Suprapubic skin (tissue), 4 donors: ENCODE results near the gene HPX. TPM values are rescaled to one million over a fixed set of nuclear protein-coding genes. Genes with fewer than 3 reads are reported as not detected.

ENCODE experiments used
- DNase-seq, 2 donors: peaks; one replicate each; pipeline ENCODE4 v3.0.0-alpha.2; 2019; ENCODE audit warnings: low spot score in 2 of 2
- H3K27ac ChIP-seq: fragments of 200-600 bp; sonication (generic); one replicate; pipeline ENCODE4 v1.5.1; 2019
- H3K27me3 ChIP-seq: fragments of 200-600 bp; sonication (generic); one replicate; pipeline ENCODE4 v1.5.1; 2019
- H3K36me3 ChIP-seq: fragments of 200-600 bp; sonication (generic); one replicate; pipeline ENCODE4 v1.5.1; 2019
- H3K4me1 ChIP-seq: fragments of 200-600 bp; sonication (generic); one replicate; pipeline ENCODE4 v1.5.1; 2019
- H3K4me3 ChIP-seq: fragments of 200-600 bp; sonication (generic); one replicate; pipeline ENCODE4 v1.5.1; 2019; ENCODE audit warnings: mild to moderate bottlenecking
- H3K9me3 ChIP-seq: fragments of 200-600 bp; sonication (generic); one replicate; pipeline ENCODE4 v1.5.1; 2019
- EP300 ChIP-seq: sonication (generic); formaldehyde crosslinking; IDR thresholded peaks from one replicate; pipeline ENCODE4 v1.6.1; 2017; ENCODE audit warnings: antibody characterized with exemption
- POLR2A ChIP-seq, 2 donors: fragments of 450-650 bp; IDR thresholded peaks; one replicate each; pipeline ENCODE4 v1.6.1; 2017; ENCODE audit warnings: antibody characterized with exemption in 2 of 2, mild to moderate bottlenecking in 2 of 2, moderate library complexity in 2 of 2
- POLR2AphosphoS5 ChIP-seq, 3 donors: sonication (generic); formaldehyde crosslinking; IDR thresholded peaks; one replicate each; pipeline ENCODE4 v1.6.1; 2017; ENCODE audit warnings: antibody characterized with exemption in 3 of 3
- WGBS: methylation state at CpG from one replicate; pipeline ENCODE4 v1.1.5; 2018; 5-methylcytosine and 5-hydroxymethylcytosine counted together
- total RNA-seq, 4 donors: library from RNA; depleted of rRNA; stranded (reverse); fragments of >200 nt; gene quantifications; one replicate each; pipeline ENCODE4 v1.1.0, GENCODE V29; 2016
- TF ChIP-seq, protein P1 (sequence below), 2 donors: fragments of 200-600 bp in 1 of 2; fragments of 450-650 bp in 1 of 2; sonication (generic) in 1 of 2; IDR thresholded peaks; one replicate each; pipeline ENCODE4 v1.5.1; 2016 to 2019; ENCODE audit warnings: antibody characterized with exemption in 2 of 2, mild to moderate bottlenecking in 1 of 2, moderate library complexity in 1 of 2

Gene HPX
- total RNA-seq, 4 donors from 2014 or later = 0.47 to 15.5 (median 1.3) TPM

- Histone ChIP-seq H3K4me3 (no peak overlapping the region), H3K27me3 (no peaks in the 10 kb centered on the region), H3K4me1 (no peaks in the 10 kb centered on the region), H3K27ac (no peak overlapping the region), H3K36me3 (no peaks in the 10 kb centered on the region), H3K9me3 (no peaks in the 10 kb centered on the region)
- TF ChIP-seq, protein P1, sequence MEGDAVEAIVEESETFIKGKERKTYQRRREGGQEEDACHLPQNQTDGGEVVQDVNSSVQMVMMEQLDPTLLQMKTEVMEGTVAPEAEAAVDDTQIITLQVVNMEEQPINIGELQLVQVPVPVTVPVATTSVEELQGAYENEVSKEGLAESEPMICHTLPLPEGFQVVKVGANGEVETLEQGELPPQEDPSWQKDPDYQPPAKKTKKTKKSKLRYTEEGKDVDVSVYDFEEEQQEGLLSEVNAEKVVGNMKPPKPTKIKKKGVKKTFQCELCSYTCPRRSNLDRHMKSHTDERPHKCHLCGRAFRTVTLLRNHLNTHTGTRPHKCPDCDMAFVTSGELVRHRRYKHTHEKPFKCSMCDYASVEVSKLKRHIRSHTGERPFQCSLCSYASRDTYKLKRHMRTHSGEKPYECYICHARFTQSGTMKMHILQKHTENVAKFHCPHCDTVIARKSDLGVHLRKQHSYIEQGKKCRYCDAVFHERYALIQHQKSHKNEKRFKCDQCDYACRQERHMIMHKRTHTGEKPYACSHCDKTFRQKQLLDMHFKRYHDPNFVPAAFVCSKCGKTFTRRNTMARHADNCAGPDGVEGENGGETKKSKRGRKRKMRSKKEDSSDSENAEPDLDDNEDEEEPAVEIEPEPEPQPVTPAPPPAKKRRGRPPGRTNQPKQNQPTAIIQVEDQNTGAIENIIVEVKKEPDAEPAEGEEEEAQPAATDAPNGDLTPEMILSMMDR (IDR thresholded peaks at IDR 0.05) = no peak
- no peak for TF ChIP-seq EP300
- TF ChIP-seq POLR2AphosphoS5 (IDR thresholded peaks at IDR 0.05) = no peak
- TF ChIP-seq POLR2A (IDR thresholded peaks at IDR 0.05) = no peak
- no peak for DNase-seq
Measured at GRCh38 chr11:6427516-6427915, 13.3 kb downstream of the HPX start.

- H3K4me1 ChIP-seq = peaks cover 24% of the 10 kb centered on the region
- no peak overlapping the region for H3K4me3 ChIP-seq
- no peak for DNase-seq
- WGBS = 96% methylated on average over 3 of the region's 3 CpGs
- no peaks in the 10 kb centered on the region for H3K9me3 ChIP-seq
- no peaks in the 10 kb centered on the region for H3K36me3 ChIP-seq
- H3K27ac ChIP-seq = no peak overlapping the region
- no peaks in the 10 kb centered on the region for H3K27me3 ChIP-seq
- TF ChIP-seq POLR2AphosphoS5 (IDR thresholded peaks at IDR 0.05) (no peak), EP300 (no peak), POLR2A (IDR thresholded peaks at IDR 0.05) (no peak)
- TF ChIP-seq, protein P1 (IDR thresholded peaks at IDR 0.05) = no peak
Measured at GRCh38 chr11:6420677-6421076, 20.1 kb downstream of the HPX start.

DNA sequence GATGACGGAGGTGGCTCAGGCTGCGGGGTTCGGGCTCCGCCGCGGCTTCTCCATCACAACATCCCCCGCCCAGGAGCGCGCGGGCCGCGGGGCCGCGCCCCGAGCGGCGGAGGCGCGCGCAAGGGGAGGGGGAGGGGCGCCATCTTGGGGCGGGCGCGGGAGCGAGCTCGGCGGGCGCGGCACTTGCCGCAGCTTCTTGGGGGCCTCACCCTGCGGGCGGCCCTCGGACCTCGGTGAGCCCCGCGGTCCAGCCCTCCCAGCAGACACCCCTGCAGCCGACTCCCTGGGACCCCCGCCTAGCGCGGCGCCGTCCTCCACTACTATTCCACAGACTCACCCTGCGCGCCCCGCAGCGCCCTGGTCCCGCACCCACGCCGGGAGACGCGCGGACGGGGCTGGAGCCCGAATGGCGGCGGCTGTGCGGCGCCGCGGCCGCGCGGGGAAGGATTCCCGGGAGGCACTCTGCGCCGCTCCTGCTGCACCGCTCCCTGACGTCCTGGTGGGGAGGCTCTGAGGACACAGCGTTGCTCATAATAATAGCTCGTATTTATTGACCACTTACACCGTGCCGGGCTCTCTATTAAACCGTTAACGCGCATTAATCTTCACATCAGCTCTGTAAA, 21.7 kb downstream of the HPX start, which contains the start of gene APBB1:
TSS of gene APBB1 (minus strand) at position 86 of the 623 bp plus-strand sequence. CDS start 7,747 bp downstream, outside the sequence.
- peaks cover 24% of the 10 kb centered on the region for H3K4me1 ChIP-seq
- peak within 1 kb of the TSS; percentile 98 for H3K4me3 ChIP-seq
- no peaks in the 10 kb centered on the region for H3K36me3 ChIP-seq
- peak within 1 kb of the TSS; percentile 89 for H3K27ac ChIP-seq
- WGBS = under 1% methylated on average over 33 of the region's 75 CpGs
- DNase-seq = peak in 1 of 2 donors; percentile 73
- H3K9me3 ChIP-seq = no peaks in the 10 kb centered on the region
- H3K27me3 ChIP-seq = no peaks in the 10 kb centered on the region
- TF ChIP-seq POLR2AphosphoS5 (IDR thresholded peaks at IDR 0.05) (no peak), EP300 (no peak), POLR2A (IDR thresholded peaks at IDR 0.05) (peak in 1 of 2 donors; percentile 15)

GRCh38 chr11:6418557-6419008, 22.2 kb downstream of the HPX start:
- no peaks in the 10 kb centered on the region for H3K9me3 ChIP-seq
- H3K4me3 ChIP-seq = peak overlapping the region; percentile 98
- peak in 1 of 2 donors; percentile 67 for DNase-seq
- no peaks in the 10 kb centered on the region for H3K27me3 ChIP-seq
- no peaks in the 10 kb centered on the region for H3K36me3 ChIP-seq
- 0% methylated on average over 1 of the region's 38 CpGs for WGBS
- no peak for TF ChIP-seq EP300
- no peak for TF ChIP-seq POLR2A (IDR thresholded peaks at IDR 0.05)
- TF ChIP-seq, protein P1 (IDR thresholded peaks at IDR 0.05) = no peak
- no peak for TF ChIP-seq POLR2AphosphoS5 (IDR thresholded peaks at IDR 0.05)
- peaks cover 24% of the 10 kb centered on the region for H3K4me1 ChIP-seq
- H3K27ac ChIP-seq = peak overlapping the region; percentile 89

DNA sequence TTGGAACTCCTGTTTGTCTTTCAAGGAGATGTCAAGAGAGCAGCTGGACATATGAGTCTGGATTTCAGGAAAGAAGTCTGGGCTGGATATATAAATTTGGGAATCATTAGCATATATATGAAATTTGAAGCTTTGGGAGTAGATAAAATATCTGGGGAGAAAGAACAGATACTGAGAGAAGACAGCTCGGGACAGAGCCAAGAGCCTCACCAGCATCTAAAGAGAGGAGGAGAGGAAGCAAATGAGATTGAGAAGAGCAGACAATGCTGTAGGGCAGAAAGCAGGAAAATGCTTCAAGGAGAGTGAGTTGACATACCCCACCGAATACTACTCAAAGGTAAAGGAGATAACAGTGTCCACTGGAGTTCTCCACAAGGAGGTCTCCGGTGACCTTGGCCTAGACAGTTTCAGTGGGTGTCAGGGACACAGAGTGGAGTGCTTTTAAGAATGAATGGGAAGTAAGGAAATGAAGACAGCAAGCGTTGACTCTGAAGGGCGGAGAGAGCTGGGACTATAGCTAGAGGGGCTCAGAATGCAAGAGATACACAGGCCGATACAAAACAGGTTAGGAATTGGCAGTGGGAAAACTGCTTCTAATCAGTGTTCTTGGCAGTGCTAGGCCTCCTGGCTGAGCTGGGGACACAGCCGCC, 22.8 kb downstream of the HPX start:
- Histone ChIP-seq H3K9me3 (no peaks in the 10 kb centered on the region), H3K4me3 (peak overlapping the region; percentile 98), H3K4me1 (peaks cover 24% of the 10 kb centered on the region), H3K36me3 (no peaks in the 10 kb centered on the region), H3K27me3 (no peaks in the 10 kb centered on the region), H3K27ac (peak overlapping the region; percentile 89)
- no peak for DNase-seq
- no peak for TF ChIP-seq POLR2AphosphoS5 (IDR thresholded peaks at IDR 0.05)
- TF ChIP-seq EP300 = no peak
- TF ChIP-seq POLR2A (IDR thresholded peaks at IDR 0.05) = no peak
- TF ChIP-seq, protein P1 (IDR thresholded peaks at IDR 0.05) = no peak
- WGBS = 20% methylated on average over 7 of the region's 7 CpGs
